Astrocyte (in vitro differentiated cells and primary cell): Measurements from ENCODE around the gene BICC1.

Experiments
- EZH2 ChIP-seq: IDR thresholded peaks from 2 replicates; pipeline ENCODE4 v1.6.1; 2012; ENCODE audit warnings: mild to moderate bottlenecking, low read length, inconsistent platforms; ENCODE audit not compliant: insufficient read depth
- TF ChIP-seq, protein P1 (sequence below): IDR thresholded peaks from 2 replicates; pipeline ENCODE4 v1.5.1; 2011; ENCODE audit warnings: low read depth, mild to moderate bottlenecking, inconsistent platforms, low read length, moderate library complexity; ENCODE audit not compliant: insufficient read depth

DNA sequence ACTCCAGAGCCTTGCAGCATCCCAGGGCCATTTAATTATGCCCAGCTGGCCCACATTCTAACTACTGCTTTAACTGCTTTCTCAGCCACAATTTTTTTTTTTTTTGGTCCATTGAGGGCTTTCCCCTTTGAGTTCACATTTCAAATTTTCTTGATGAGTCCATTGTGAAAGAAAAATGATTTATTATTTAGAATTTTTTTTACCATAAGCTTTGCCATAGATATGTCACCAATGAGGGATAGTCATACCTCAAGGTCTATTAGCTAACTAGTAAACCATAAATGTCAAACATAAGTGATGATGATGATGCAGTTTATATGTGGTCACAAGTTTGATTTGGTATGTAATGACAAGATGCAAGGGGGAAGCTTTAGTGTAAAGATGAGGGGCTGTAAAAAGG, 282.9 kb downstream of the BICC1 start:
- TF ChIP-seq, protein P1, sequence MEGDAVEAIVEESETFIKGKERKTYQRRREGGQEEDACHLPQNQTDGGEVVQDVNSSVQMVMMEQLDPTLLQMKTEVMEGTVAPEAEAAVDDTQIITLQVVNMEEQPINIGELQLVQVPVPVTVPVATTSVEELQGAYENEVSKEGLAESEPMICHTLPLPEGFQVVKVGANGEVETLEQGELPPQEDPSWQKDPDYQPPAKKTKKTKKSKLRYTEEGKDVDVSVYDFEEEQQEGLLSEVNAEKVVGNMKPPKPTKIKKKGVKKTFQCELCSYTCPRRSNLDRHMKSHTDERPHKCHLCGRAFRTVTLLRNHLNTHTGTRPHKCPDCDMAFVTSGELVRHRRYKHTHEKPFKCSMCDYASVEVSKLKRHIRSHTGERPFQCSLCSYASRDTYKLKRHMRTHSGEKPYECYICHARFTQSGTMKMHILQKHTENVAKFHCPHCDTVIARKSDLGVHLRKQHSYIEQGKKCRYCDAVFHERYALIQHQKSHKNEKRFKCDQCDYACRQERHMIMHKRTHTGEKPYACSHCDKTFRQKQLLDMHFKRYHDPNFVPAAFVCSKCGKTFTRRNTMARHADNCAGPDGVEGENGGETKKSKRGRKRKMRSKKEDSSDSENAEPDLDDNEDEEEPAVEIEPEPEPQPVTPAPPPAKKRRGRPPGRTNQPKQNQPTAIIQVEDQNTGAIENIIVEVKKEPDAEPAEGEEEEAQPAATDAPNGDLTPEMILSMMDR: no peak
- TF ChIP-seq EZH2: no peak
